ENCODE data around the gene BMF. TPM values are rescaled to one million over a fixed set of nuclear protein-coding genes. Genes with fewer than 3 reads are reported as not detected.

BMF gene
- polyA plus RNA-seq, 5 donors: 43.9 to 55.6 (median 44.3) TPM

GRCh38 chr15:40069178-40070165 is 39.2 kb downstream of the BMF start:
- peak; percentile 73 to 78 for DNase-seq

GRCh38 chr15:40067921-40068624 is 40.6 kb downstream of the BMF start:
- no peak for DNase-seq

GRCh38 chr15:40066589-40066988 is 42.1 kb downstream of the BMF start:
- DNase-seq: no peak

- DNase-seq: no peak
These were observed 43.5 kb downstream of the BMF start for GRCh38 chr15:40065166-40065565.

- no peak for DNase-seq
These were observed 44.3 kb downstream of the BMF start for GRCh38 chr15:40064231-40064894.

- no peak for DNase-seq
These were observed 45.1 kb downstream of the BMF start for GRCh38 chr15:40063563-40064011.

- DNase-seq: no peak
These were observed 45.7 kb downstream of the BMF start for GRCh38 chr15:40062816-40063562.

GRCh38 chr15:40061212-40061901 is 47.3 kb downstream of the BMF start:
- no peak for DNase-seq

GRCh38 chr15:40060236-40060961 is 48.3 kb downstream of the BMF start:
- DNase-seq: no peak

GRCh38 chr15:40059821-40060220 is 48.9 kb downstream of the BMF start:
- no peak for DNase-seq

- no peak for DNase-seq
These were observed 50.1 kb downstream of the BMF start for GRCh38 chr15:40058476-40059140.

GRCh38 chr15:40055576-40056293 is 52.9 kb downstream of the BMF start:
- DNase-seq: no peak

- DNase-seq: no peak
These were observed 53.7 kb downstream of the BMF start for GRCh38 chr15:40054855-40055575.

- DNase-seq: no peak
These were observed 54.1 kb downstream of the BMF start for GRCh38 chr15:40054605-40054854.

- no peak for DNase-seq
These were observed 54.7 kb downstream of the BMF start for GRCh38 chr15:40053831-40054604.

GRCh38 chr15:40053079-40053830 is 55.4 kb downstream of the BMF start:
- no peak for DNase-seq

GRCh38 chr15:40052604-40053003 is 56.1 kb downstream of the BMF start:
- DNase-seq: no peak
